H1 (cell line): ENCODE results near the gene GADD45GIP1. TPM values are rescaled to one million over a fixed set of nuclear protein-coding genes. Genes with fewer than 3 reads are reported as not detected.

Experiments used
- ASH2L ChIP-seq: fragments of 200-600, 300-600 bp; sonication (generic); IDR thresholded peaks from one replicate; pipeline ENCODE4 v1.7.1; 2017; ENCODE audit warnings: low read length
- BACH1 ChIP-seq: IDR thresholded peaks from 2 replicates; pipeline ENCODE4 v1.6.1; 2012; ENCODE audit warnings: low read length, improper control_type of control experiment
- CBX5 ChIP-seq: fragments of 300-800, 300-1000 bp; sonication (generic); IDR thresholded peaks from 2 replicates; pipeline ENCODE4 v1.7.1; 2016; ENCODE audit warnings: antibody characterized with exemption, low read length, low read depth
- CTBP2 ChIP-seq: IDR thresholded peaks from 2 replicates; pipeline ENCODE4 v1.7.0; 2011; ENCODE audit warnings: borderline replicate concordance, mild to moderate bottlenecking, moderate library complexity, mixed read lengths, low read length; ENCODE audit not compliant: insufficient read depth, insufficient read length
- CTCF ChIP-seq, 3 experiments: IDR thresholded peaks; 1 replicate in 2 of 3; 2 replicates in 1 of 3; pipeline versions ENCODE4 v1.5.1 to v1.6.1; 2011; ENCODE audit warnings: low read length in 3 of 3, mild to moderate bottlenecking in 3 of 3, inconsistent platforms in 2 of 3, low read depth in 1 of 3, moderate library complexity in 1 of 3; ENCODE audit not compliant: insufficient read depth in 1 of 3; ENCODE audit errors: control extremely low read depth in 1 of 3
- JUN ChIP-seq: IDR thresholded peaks from 2 replicates; pipeline ENCODE4 v1.6.1; 2011; ENCODE audit warnings: low read depth, mild to moderate bottlenecking, improper control_type of control experiment, low read length
- JUND ChIP-seq: IDR thresholded peaks from 2 replicates; pipeline ENCODE4 v1.6.1; 2011; ENCODE audit warnings: mild to moderate bottlenecking, improper control_type of control experiment, low read length
- SIX5 ChIP-seq: IDR thresholded peaks from 2 replicates; pipeline ENCODE4 v1.6.1; 2011; ENCODE audit warnings: mild to moderate bottlenecking, low read depth, low read length
- SP1 ChIP-seq: IDR thresholded peaks from 2 replicates; pipeline ENCODE4 v1.6.1; 2011; ENCODE audit warnings: low read depth, low read length
- TAF7 ChIP-seq: optimal IDR thresholded peaks from 2 replicates; pipeline ENCODE3; 2011; ENCODE audit warnings: low read depth, mild to moderate bottlenecking, inconsistent platforms, low read length, moderate library complexity, borderline replicate concordance
- TBP ChIP-seq: IDR thresholded peaks from 2 replicates; pipeline ENCODE4 v1.6.1; 2011; ENCODE audit warnings: low read depth, low read length, improper control_type of control experiment
- polyA plus RNA-seq, 7 experiments: library from polyadenylated mRNA; depleted of rRNA in 3 of 7; stranded (reverse) in 5 of 7; unstranded in 2 of 7; fragments of >200 nt in 5 of 7; fragments of 200-250 nt in 2 of 7; gene quantifications; 1 replicate in 5 of 7; 2 replicates in 1 of 7; 4 replicates in 1 of 7; pipeline versions ENCODE4 v1.2.1 to v1.2.3, GENCODE V29; 2011 to 2013; ENCODE audit warnings: missing spikeins in 2 of 7, mixed read lengths in 2 of 7
- total RNA-seq: library from RNA; stranded (reverse); fragmentation: NEBNext Ultra II Directional; extraction: Animal tissue kit (Norgen Biotek cat#: 25700); gene quantifications from 2 replicates; pipeline ENCODE4 v1.2.1, GENCODE V29; 2021

GADD45GIP1 gene
- total and polyA plus RNA-seq, 2 of the 8 experiments (the other 6 are each of a cell fraction or from before 2014, with no cell fraction given), result 42.2 to 42.6 TPM

- TF ChIP-seq CTCF (IDR thresholded peaks at IDR 0.05; ENCODE audit: control extremely low read depth in 1 of 3, insufficient read depth in 1 of 3, low read depth in 1 of 3, low read length in 3 of 3), result no peak
- no peak for TF ChIP-seq SP1
- no peak for TF ChIP-seq SIX5
- TF ChIP-seq JUN, result no peak
- no peak for TF ChIP-seq TAF7
- TF ChIP-seq JUND, result no peak
- TF ChIP-seq ASH2L, result no peak
- TF ChIP-seq BACH1, result no peak
- no peak for TF ChIP-seq CBX5
- no peak for TF ChIP-seq CTBP2
- TF ChIP-seq TBP, result no peak
Observed at GRCh38 chr19:12984143-12984627, 27.2 kb upstream of the GADD45GIP1 start (continued).
